ENCODE measurements around the gene DR1.

DNA sequence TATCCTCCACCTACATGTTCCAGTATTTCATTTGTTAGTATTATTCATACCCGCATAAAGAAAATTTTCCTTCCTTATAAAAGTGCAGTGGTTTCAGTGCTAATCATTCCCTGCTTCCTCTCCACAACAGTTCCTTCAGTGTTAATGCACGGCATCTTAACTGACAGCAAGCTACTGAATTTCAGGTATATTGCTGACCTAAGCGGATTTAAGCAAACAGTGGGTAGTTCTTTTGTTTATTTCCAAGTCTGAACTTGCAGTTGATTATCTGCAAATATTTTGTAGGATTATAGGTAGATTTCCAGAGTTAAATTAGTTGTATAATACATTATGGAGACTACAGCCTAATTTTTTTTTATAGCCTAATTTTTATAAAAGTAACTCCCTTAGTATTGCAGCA lies 15.1 kb upstream of the DR1 start:
- TF ChIP-seq EZH2 (IDR thresholded peaks at IDR 0.05; ENCODE audit: borderline replicate concordance, control insufficient read depth, low read depth, low read length) (no peak), BCL11A (IDR thresholded peaks at IDR 0.05; ENCODE audit: low read depth, low read length) (no peak), RAD21 (IDR thresholded peaks at IDR 0.05; ENCODE audit: insufficient read depth, low read depth, low read length) (no peak), CTCF (IDR thresholded peaks at IDR 0.05 in 2 of 3, conservative IDR thresholded peaks at IDR 0.05 in 1 of 3; ENCODE audit: control insufficient read depth in 2 of 3, extremely low read depth in 1 of 3, insufficient read depth in 1 of 3, low read depth in 3 of 3, low read length in 3 of 3) (no peak), TBL1XR1 (IDR thresholded peaks at IDR 0.05; ENCODE audit: low read depth, low read length) (no peak), FOS (IDR thresholded peaks at IDR 0.05; ENCODE audit: borderline replicate concordance, extremely low read depth, insufficient read length) (no peak), POLR2AphosphoS2 (IDR thresholded peaks at IDR 0.05; ENCODE audit: low read depth, low read length) (no peak), ZNF274 (IDR thresholded peaks at IDR 0.05; ENCODE audit: insufficient read depth, insufficient read length) (no peak), CHD4 (IDR thresholded peaks at IDR 0.05) (no peak), BHLHE40 (IDR thresholded peaks at IDR 0.05; ENCODE audit: borderline replicate concordance in 1 of 2, low read depth in 2 of 2, low read length in 1 of 2) (no peak), KDM1A (IDR thresholded peaks at IDR 0.05; ENCODE audit: borderline replicate concordance) (no peak), BMI1 (IDR thresholded peaks at IDR 0.05; ENCODE audit: borderline replicate concordance) (no peak), EGR1 (IDR thresholded peaks at IDR 0.05; ENCODE audit: borderline replicate concordance in 1 of 2, low read depth in 2 of 2, low read length in 2 of 2) (no peak)
- TF ChIP-seq, protein P1, sequence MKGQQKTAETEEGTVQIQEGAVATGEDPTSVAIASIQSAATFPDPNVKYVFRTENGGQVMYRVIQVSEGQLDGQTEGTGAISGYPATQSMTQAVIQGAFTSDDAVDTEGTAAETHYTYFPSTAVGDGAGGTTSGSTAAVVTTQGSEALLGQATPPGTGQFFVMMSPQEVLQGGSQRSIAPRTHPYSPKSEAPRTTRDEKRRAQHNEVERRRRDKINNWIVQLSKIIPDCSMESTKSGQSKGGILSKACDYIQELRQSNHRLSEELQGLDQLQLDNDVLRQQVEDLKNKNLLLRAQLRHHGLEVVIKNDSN (IDR thresholded peaks at IDR 0.05; ENCODE audit: borderline replicate concordance, extremely low read length, insufficient read depth, low read depth, low read length): no peak

Data from GM12878 (cell line).